ENCODE results near the gene GCN1.
"Not testable (repeated sequence)": the region's sequence is repeated elsewhere in the genome, so short reads cannot be mapped to it uniquely, and the experiment has no call there.

Gene GCN1

GRCh38 chr12:120211904-120212283, 17.4 kb upstream of the GCN1 start:
- H3K27ac ChIP-seq (replicated peaks): no peak overlapping the region
- DNase-seq (ENCODE audit: low read depth in 1 of 2, low spot score in 1 of 2): no peak
- H3K4me3 ChIP-seq (replicated peaks; ENCODE audit: insufficient read depth, low read length): no peak overlapping the region
- TF ChIP-seq POLR2AphosphoS5 (IDR thresholded peaks at IDR 0.05; ENCODE audit: low read depth) (no peak), GABPA (IDR thresholded peaks at IDR 0.05; ENCODE audit: low read depth) (no peak), REST (IDR thresholded peaks at IDR 0.05; ENCODE audit: insufficient replicate concordance, low read depth) (no peak), SPI1 (IDR thresholded peaks at IDR 0.05; ENCODE audit: borderline replicate concordance, low read depth) (no peak)
- TF ChIP-seq, protein P1, sequence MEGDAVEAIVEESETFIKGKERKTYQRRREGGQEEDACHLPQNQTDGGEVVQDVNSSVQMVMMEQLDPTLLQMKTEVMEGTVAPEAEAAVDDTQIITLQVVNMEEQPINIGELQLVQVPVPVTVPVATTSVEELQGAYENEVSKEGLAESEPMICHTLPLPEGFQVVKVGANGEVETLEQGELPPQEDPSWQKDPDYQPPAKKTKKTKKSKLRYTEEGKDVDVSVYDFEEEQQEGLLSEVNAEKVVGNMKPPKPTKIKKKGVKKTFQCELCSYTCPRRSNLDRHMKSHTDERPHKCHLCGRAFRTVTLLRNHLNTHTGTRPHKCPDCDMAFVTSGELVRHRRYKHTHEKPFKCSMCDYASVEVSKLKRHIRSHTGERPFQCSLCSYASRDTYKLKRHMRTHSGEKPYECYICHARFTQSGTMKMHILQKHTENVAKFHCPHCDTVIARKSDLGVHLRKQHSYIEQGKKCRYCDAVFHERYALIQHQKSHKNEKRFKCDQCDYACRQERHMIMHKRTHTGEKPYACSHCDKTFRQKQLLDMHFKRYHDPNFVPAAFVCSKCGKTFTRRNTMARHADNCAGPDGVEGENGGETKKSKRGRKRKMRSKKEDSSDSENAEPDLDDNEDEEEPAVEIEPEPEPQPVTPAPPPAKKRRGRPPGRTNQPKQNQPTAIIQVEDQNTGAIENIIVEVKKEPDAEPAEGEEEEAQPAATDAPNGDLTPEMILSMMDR (IDR thresholded peaks at IDR 0.05; ENCODE audit: insufficient read depth, low read length): no peak
- peaks cover 18% of the 10 kb centered on the region for H3K27me3 ChIP-seq (ENCODE audit: insufficient read depth, poor library complexity, severe bottlenecking)

DNA sequence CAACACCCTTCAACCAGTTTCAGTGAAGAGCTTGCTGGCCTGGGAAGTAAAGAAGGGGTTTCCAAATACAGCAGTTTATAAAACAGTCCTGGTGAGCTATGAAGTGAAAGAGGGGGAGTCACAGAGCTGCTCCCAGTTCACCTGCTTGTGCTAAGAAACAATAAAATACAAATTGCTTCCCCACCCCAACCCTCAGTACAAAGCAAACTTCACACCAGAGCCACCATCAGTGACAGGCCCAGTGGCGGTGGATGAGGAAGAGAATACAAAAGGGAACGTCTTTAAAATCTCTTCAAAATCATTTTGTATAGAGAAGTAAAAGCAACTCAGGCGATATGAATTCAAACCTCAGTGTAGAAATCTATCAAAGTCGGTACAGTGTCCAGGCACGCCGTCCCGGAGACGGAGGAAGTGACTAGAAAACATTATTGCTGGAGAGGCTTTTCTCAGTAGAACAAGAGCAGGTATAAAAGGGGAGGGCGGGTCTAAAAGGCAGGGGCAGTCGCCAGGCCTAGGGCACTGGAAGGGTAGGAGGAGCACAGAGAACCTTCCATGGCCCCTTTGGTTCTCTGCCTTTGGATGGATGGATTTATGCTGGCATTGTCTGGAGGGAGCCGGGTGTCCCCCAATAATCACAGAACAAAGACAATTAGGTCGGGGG, 16.9 kb upstream of the GCN1 start:
- Histone ChIP-seq H3K27me3 (ENCODE audit: insufficient read depth, poor library complexity, severe bottlenecking) (peaks cover 16% of the 10 kb centered on the region), H3K27ac (replicated peaks) (no peak overlapping the region), H3K4me3 (replicated peaks; ENCODE audit: insufficient read depth, low read length) (no peak overlapping the region)
- DNase-seq (ENCODE audit: low read depth in 1 of 2, low spot score in 1 of 2): no peak
- no peak for TF ChIP-seq GABPA (IDR thresholded peaks at IDR 0.05; ENCODE audit: low read depth)
- TF ChIP-seq POLR2AphosphoS5 (IDR thresholded peaks at IDR 0.05; ENCODE audit: low read depth): no peak
- no peak for TF ChIP-seq SPI1 (IDR thresholded peaks at IDR 0.05; ENCODE audit: borderline replicate concordance, low read depth)
- TF ChIP-seq, protein P1 (IDR thresholded peaks at IDR 0.05; ENCODE audit: insufficient read depth, low read length): no peak

- TF ChIP-seq REST (IDR thresholded peaks at IDR 0.05; ENCODE audit: insufficient replicate concordance, low read depth): no peak
- no peak for TF ChIP-seq GABPA (IDR thresholded peaks at IDR 0.05; ENCODE audit: low read depth)
- TF ChIP-seq POLR2AphosphoS5 (IDR thresholded peaks at IDR 0.05; ENCODE audit: low read depth): no peak
- TF ChIP-seq SPI1 (IDR thresholded peaks at IDR 0.05; ENCODE audit: borderline replicate concordance, low read depth): no peak
- TF ChIP-seq, protein P1 (IDR thresholded peaks at IDR 0.05; ENCODE audit: insufficient read depth, low read length): no peak
- Histone ChIP-seq H3K4me3 (replicated peaks; ENCODE audit: insufficient read depth, low read length) (no peak overlapping the region), H3K27ac (replicated peaks) (no peak overlapping the region), H3K27me3 (ENCODE audit: insufficient read depth, poor library complexity, severe bottlenecking) (peaks cover 7% of the 10 kb centered on the region)
- DNase-seq (ENCODE audit: low read depth in 1 of 2, low spot score in 1 of 2): no peak
These were observed 15.3 kb upstream of the GCN1 start for GRCh38 chr12:120209851-120210250.

GRCh38 chr12:120207227-120207626, 12.7 kb upstream of the GCN1 start:
- H3K27ac ChIP-seq (replicated peaks): no peak overlapping the region
- DNase-seq (ENCODE audit: low read depth in 1 of 2, low spot score in 1 of 2): no peak
- no peak for TF ChIP-seq POLR2AphosphoS5 (IDR thresholded peaks at IDR 0.05; ENCODE audit: low read depth)
- TF ChIP-seq, protein P1 (IDR thresholded peaks at IDR 0.05; ENCODE audit: insufficient read depth, low read length): no peak
- H3K27me3 ChIP-seq (ENCODE audit: insufficient read depth, poor library complexity, severe bottlenecking): no peaks in the 10 kb centered on the region
- no peak overlapping the region for H3K4me3 ChIP-seq (replicated peaks; ENCODE audit: insufficient read depth, low read length)

DNA sequence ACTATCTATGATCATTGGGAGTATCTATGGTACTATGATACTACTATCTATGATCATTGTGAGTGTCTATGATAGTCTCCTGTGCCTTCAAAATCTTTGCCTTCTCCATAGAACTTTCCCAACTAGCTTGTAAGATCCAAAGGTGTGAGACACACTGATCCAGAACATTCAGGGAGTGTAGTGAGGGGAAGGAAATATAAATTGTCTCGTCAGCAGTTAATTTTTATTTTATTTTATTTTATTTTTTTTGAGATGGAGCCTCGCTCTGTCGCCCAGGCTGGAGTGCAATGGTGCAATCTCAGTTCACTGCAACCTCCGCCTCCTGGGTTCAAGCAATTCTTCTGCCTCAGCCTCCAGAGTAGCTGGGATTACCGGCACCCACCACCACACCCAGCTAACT, 12.3 kb upstream of the GCN1 start:
- not testable (repeated sequence) for H3K27ac ChIP-seq (replicated peaks); DNase-seq (ENCODE audit: low read depth in 1 of 2, low spot score in 1 of 2); H3K27me3 ChIP-seq (ENCODE audit: insufficient read depth, poor library complexity, severe bottlenecking); H3K4me3 ChIP-seq (replicated peaks; ENCODE audit: insufficient read depth, low read length)

Measured in HL-60 (cell line).